CD14-positive monocyte (primary cell): ENCODE data around the gene TICRR. TPM values are rescaled to one million over a fixed set of nuclear protein-coding genes. Genes with fewer than 3 reads are reported as not detected.
A peak's percentile ranks its signal among the peaks of the same experiment; 100 is the strongest.

Source experiments
- DNase-seq, 3 donors: peaks; one replicate each; pipeline ENCODE4 v3.0.0-alpha.2; 2011 to 2022
- H2AFZ ChIP-seq: 2 replicates; pipeline ENCODE4 v1.6.0; 2012; ENCODE audit warnings: mild to moderate bottlenecking, low read depth, low read length, inconsistent platforms; ENCODE audit not compliant: insufficient read depth, poor library complexity, severe bottlenecking
- H3K27ac ChIP-seq, 2 donors: 1 replicate in 1 of 2; 2 replicates in 1 of 2; pipeline ENCODE4 v1.5.1; 2012 to 2013; ENCODE audit warnings: low read length in 2 of 2, control low read depth in 1 of 2, inconsistent platforms in 1 of 2, low read depth in 1 of 2, mild to moderate bottlenecking in 1 of 2
- H3K27me3 ChIP-seq, 2 donors: one replicate each; pipeline versions ENCODE4 v1.6.0 to v1.6.1; 2011 to 2013; ENCODE audit warnings: low read length in 2 of 2; ENCODE audit not compliant: control insufficient read depth in 2 of 2, insufficient read depth in 2 of 2
- H3K36me3 ChIP-seq, 2 donors: replicated peaks in 1 of 2; 1 replicate in 1 of 2; 2 replicates in 1 of 2; pipeline versions ENCODE4 v1.5.1 to v1.6.1; 2012 to 2013; ENCODE audit warnings: low read length in 2 of 2, control low read depth in 1 of 2, inconsistent platforms in 1 of 2, mild to moderate bottlenecking in 1 of 2; ENCODE audit not compliant: insufficient read depth in 2 of 2, control insufficient read depth in 1 of 2
- H3K4me1 ChIP-seq, 2 donors: 1 replicate in 1 of 2; 2 replicates in 1 of 2; pipeline versions ENCODE4 v1.5.1 to v1.6.1; 2012 to 2013; ENCODE audit warnings: low read length in 2 of 2, control low read depth in 1 of 2, inconsistent platforms in 1 of 2, mild to moderate bottlenecking in 1 of 2, moderate library complexity in 1 of 2; ENCODE audit not compliant: insufficient read depth in 2 of 2, control insufficient read depth in 1 of 2
- H3K4me2 ChIP-seq: replicated peaks from 2 replicates; pipeline ENCODE3; 2012; ENCODE audit warnings: low read length, moderate library complexity, mild to moderate bottlenecking; ENCODE audit not compliant: poor library complexity, severe bottlenecking; ENCODE audit errors: extremely low read depth
- H3K4me3 ChIP-seq, 3 experiments: fragments of 200-600 bp in 1 of 3; sonication (generic) in 1 of 3; replicated peaks in 1 of 3; 1 replicate in 2 of 3; 2 replicates in 1 of 3; pipeline ENCODE4 v1.5.1; 2011 to 2013; ENCODE audit warnings: low read length in 3 of 3, mild to moderate bottlenecking in 3 of 3, control low read depth in 2 of 3, low read depth in 2 of 3, inconsistent platforms in 1 of 3, moderate library complexity in 1 of 3
- H3K79me2 ChIP-seq: 2 replicates; pipeline ENCODE4 v1.6.0; 2012; ENCODE audit warnings: mild to moderate bottlenecking, control low read depth, inconsistent platforms, low read length, moderate library complexity; ENCODE audit not compliant: insufficient read depth
- H3K9ac ChIP-seq: 2 replicates; pipeline ENCODE4 v1.6.0; 2017; ENCODE audit warnings: low read length, mild to moderate bottlenecking; ENCODE audit not compliant: insufficient read depth, poor library complexity, severe bottlenecking
- H3K9me3 ChIP-seq, 2 donors: replicated peaks in 1 of 2; 1 replicate in 1 of 2; 2 replicates in 1 of 2; pipeline versions ENCODE4 v1.5.1 to v1.6.1; 2012 to 2013; ENCODE audit warnings: low read length in 2 of 2, control low read depth in 1 of 2; ENCODE audit not compliant: control insufficient read depth in 1 of 2, insufficient read depth in 1 of 2
- H4K20me1 ChIP-seq: 2 replicates; pipeline ENCODE4 v1.6.0; 2012; ENCODE audit warnings: mild to moderate bottlenecking, low read length, control low read depth, moderate library complexity; ENCODE audit not compliant: insufficient read depth
- H3K27ac Mint-ChIP-seq, 7 donors: one replicate each; pipeline ENCODE4 v1.8.0; 2020; ENCODE audit warnings: mild to moderate bottlenecking in 7 of 7, mixed read lengths in 7 of 7, moderate library complexity in 6 of 7, inconsistent platforms in 2 of 7
- H3K27me3 Mint-ChIP-seq, 3 donors: one replicate each; pipeline ENCODE4 v1.8.0; 2021 to 2022; ENCODE audit warnings: low read depth in 3 of 3, mild to moderate bottlenecking in 3 of 3, mixed read lengths in 3 of 3, moderate library complexity in 3 of 3, inconsistent platforms in 1 of 3
- H3K36me3 Mint-ChIP-seq, 2 donors: one replicate each; pipeline ENCODE4 v1.8.0; 2020; ENCODE audit warnings: mixed read lengths in 2 of 2, inconsistent platforms in 1 of 2, mild to moderate bottlenecking in 1 of 2
- H3K4me1 Mint-ChIP-seq: one replicate; pipeline ENCODE4 v1.8.0; 2020; ENCODE audit warnings: mild to moderate bottlenecking, mixed read lengths
- H3K4me3 Mint-ChIP-seq, 2 donors: one replicate each; pipeline ENCODE4 v1.8.0; 2020; ENCODE audit warnings: mild to moderate bottlenecking in 2 of 2, mixed read lengths in 2 of 2, moderate library complexity in 1 of 2
- H3K9me3 Mint-ChIP-seq, 7 donors: one replicate each; pipeline ENCODE4 v1.8.0; 2020 to 2022; ENCODE audit warnings: mixed read lengths in 7 of 7, mild to moderate bottlenecking in 6 of 7, moderate library complexity in 6 of 7, inconsistent platforms in 2 of 7
- WGBS: methylation state at CpG from one replicate; pipeline ENCODE4 v1.1.5; 2013; ENCODE audit warnings: missing lambda C conversion rate; ENCODE audit not compliant: insufficient coverage; 5-methylcytosine and 5-hydroxymethylcytosine counted together
- intact Hi-C, 2 donors: fragments of 100-400 bp; cut with micrococcal nuclease; formaldehyde crosslinking; loops; one replicate each; pipeline versions ENCODE4 v1.15.0 to v1.15.1; 2023
- polyA plus RNA-seq, 3 donors: library from polyadenylated mRNA; depleted of rRNA in 1 of 3; unstranded in 2 of 3; stranded (reverse) in 1 of 3; fragments of 300-500 nt in 2 of 3; fragments of >200 nt in 1 of 3; fragmentation: Illumina TruSeq in 2 of 3; gene quantifications; 1 replicate in 2 of 3; 2 replicates in 1 of 3; pipeline ENCODE4 v1.2.3, GENCODE V29; 2012 to 2021
- TF ChIP-seq, protein P1 (sequence below): fragments of 200-600 bp; IDR thresholded peaks from one replicate; pipeline ENCODE4 v1.8.0; 2022; ENCODE audit warnings: antibody characterized with exemption, mild to moderate bottlenecking

TICRR gene
- polyA plus RNA-seq, 3 donors = not detected

DNA sequence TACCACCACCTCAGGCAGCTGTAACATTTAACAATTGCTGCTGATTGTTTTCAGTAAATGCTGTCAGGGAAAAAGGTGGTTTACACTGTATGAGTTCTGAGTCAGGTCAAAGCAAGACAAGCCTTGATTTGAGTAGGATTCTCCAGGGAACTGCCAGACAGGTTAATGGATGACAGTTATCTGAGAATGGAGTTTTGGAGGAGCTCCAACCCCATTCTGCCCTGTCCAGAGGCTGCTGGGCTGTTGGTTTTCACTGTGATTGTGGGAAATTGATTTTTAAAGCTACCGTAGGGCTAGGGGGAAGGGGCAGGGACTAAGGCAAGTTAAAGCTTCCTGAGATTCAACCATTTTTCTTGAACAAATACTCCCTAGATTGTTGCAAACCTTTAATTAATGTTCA is 39.9 kb downstream of the TICRR start:
- intact Hi-C loops = no loop called here
- H3K36me3 Mint-ChIP-seq = peaks cover 65 to 95% of the 10 kb centered on the region in 2 donors
- Histone ChIP-seq H3K4me3 (no peak overlapping the region), H3K9ac (no peak overlapping the region), H3K36me3 (peaks cover 74 to 95% of the 10 kb centered on the region in 2 donors), H3K4me1 (no peaks in the 10 kb centered on the region), H3K27me3 (no peaks in the 10 kb centered on the region), H3K79me2 (no peaks in the 10 kb centered on the region), H2AFZ (no peak overlapping the region), H3K9me3 (peaks cover 4 to 19% of the 10 kb centered on the region in 2 donors), H3K4me2 (no peak overlapping the region), H3K27ac (peak overlapping the region in 1 of 2 donors; percentile 7), H4K20me1 (no peaks in the 10 kb centered on the region)
- no peak for DNase-seq
- H3K4me3 Mint-ChIP-seq = no peak overlapping the region
- no CpG with 5 or more reads among the region's 1 CpG for WGBS
- TF ChIP-seq, protein P1, sequence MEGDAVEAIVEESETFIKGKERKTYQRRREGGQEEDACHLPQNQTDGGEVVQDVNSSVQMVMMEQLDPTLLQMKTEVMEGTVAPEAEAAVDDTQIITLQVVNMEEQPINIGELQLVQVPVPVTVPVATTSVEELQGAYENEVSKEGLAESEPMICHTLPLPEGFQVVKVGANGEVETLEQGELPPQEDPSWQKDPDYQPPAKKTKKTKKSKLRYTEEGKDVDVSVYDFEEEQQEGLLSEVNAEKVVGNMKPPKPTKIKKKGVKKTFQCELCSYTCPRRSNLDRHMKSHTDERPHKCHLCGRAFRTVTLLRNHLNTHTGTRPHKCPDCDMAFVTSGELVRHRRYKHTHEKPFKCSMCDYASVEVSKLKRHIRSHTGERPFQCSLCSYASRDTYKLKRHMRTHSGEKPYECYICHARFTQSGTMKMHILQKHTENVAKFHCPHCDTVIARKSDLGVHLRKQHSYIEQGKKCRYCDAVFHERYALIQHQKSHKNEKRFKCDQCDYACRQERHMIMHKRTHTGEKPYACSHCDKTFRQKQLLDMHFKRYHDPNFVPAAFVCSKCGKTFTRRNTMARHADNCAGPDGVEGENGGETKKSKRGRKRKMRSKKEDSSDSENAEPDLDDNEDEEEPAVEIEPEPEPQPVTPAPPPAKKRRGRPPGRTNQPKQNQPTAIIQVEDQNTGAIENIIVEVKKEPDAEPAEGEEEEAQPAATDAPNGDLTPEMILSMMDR = no peak
- H3K27ac Mint-ChIP-seq = peak overlapping the region in 1 of 7 donors; percentile 37
- H3K27me3 Mint-ChIP-seq = peaks cover 0 to 2% (median 0%) of the 10 kb centered on the region in 3 donors
- H3K9me3 Mint-ChIP-seq = peaks cover 13 to 22% (median 19%) of the 10 kb centered on the region in 7 donors
- H3K4me1 Mint-ChIP-seq = no peaks in the 10 kb centered on the region

DNA sequence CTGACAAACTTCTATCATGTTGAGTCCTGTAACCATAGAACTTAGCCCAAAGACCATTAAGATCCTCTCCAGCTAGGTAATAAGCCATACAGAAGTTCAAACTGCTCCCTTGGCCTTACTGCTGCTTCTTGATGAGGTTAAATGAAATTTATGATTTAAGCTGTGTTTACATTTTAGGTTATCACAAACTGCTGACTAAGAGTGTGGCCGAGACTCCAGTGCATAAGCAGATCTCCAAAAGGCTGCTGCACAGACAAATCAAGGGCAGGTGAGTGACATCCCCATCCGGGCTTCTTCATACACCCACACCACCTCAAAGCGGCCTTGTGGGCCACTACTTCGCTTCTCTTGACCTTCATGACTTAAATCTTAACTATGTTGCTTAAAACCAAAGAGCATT is 41.0 kb downstream of the TICRR start:
- peaks cover 65 to 94% of the 10 kb centered on the region in 2 donors for H3K36me3 ChIP-seq
- H3K4me1 ChIP-seq = no peaks in the 10 kb centered on the region
- Mint-ChIP-seq H3K27ac (no peak overlapping the region), H3K36me3 (peaks cover 59 to 95% of the 10 kb centered on the region in 2 donors), H3K4me3 (no peak overlapping the region), H3K9me3 (peaks cover 12 to 17% (median 15%) of the 10 kb centered on the region in 7 donors), H3K27me3 (peaks cover 0 to 2% (median 0%) of the 10 kb centered on the region in 3 donors), H3K4me1 (no peaks in the 10 kb centered on the region)
- DNase-seq = no peak
- no peaks in the 10 kb centered on the region for H3K79me2 ChIP-seq
- TF ChIP-seq, protein P1 = no peak
- H4K20me1 ChIP-seq = no peaks in the 10 kb centered on the region
- intact Hi-C loops = no loop called here
- no peak overlapping the region for H3K4me2 ChIP-seq
- WGBS = 91% methylated on average over 4 of the region's 4 CpGs
- H3K9me3 ChIP-seq = peaks cover 4 to 17% of the 10 kb centered on the region in 2 donors
- no peak overlapping the region for H3K4me3 ChIP-seq
- no peak overlapping the region for H2AFZ ChIP-seq
- no peak overlapping the region for H3K9ac ChIP-seq
- H3K27ac ChIP-seq = no peak overlapping the region
- H3K27me3 ChIP-seq = no peaks in the 10 kb centered on the region
